ENCODE results near the gene RAPGEF4. TPM values are rescaled to one million over a fixed set of nuclear protein-coding genes. Genes with fewer than 3 reads are reported as not detected.

Gene RAPGEF4
- total and polyA plus RNA-seq, 9 of the 15 experiments (the other 6 are each of a cell fraction or from before 2014, with no cell fraction given): 0.04 to 0.33 (median 0.13) TPM; not detected in 6

GRCh38 chr2:172996387-172996961 is 260.8 kb downstream of the RAPGEF4 start:
- H3K9me3 ChIP-seq (replicated peaks; ENCODE audit: control insufficient read depth, insufficient read depth, low read depth, low read length): no peaks in the 10 kb centered on the region
- H3K4me3 ChIP-seq: no peak overlapping the region
- no peaks in the 10 kb centered on the region for H4K20me1 ChIP-seq (replicated peaks; ENCODE audit: control insufficient read depth, insufficient read depth, low read length)
- no peak for ATAC-seq
- no peaks in the 10 kb centered on the region for H3K36me3 ChIP-seq (ENCODE audit: control insufficient read depth, insufficient read depth, low read length)
- H3K4me1 ChIP-seq (replicated peaks in 1 of 2; ENCODE audit: control insufficient read depth in 2 of 2, insufficient read depth in 2 of 2, low read length in 2 of 2): no peaks in the 10 kb centered on the region
- H3K27me3 ChIP-seq (ENCODE audit: control insufficient read depth in 2 of 2, insufficient read depth in 2 of 2, low read length in 2 of 2): peaks cover 2 to 18% of the 10 kb centered on the region in 2 experiments; a peak in 3 of 5 replicates
- in situ Hi-C loops (cut with MboI) (no loop called here), intact Hi-C loops (cut with micrococcal nuclease) (no loop called here)
- ChIA-PET CTCF (ENCODE audit: low intra/inter-chr PET ratio) (no interaction called here), POLR2A (no interaction called here)
- no peak for DNase-seq (ENCODE audit: extremely low read depth in 1 of 4, low spot score in 3 of 4)
- H3K9ac ChIP-seq (ENCODE audit: insufficient read depth in 1 of 2, low read depth in 2 of 2, low read length in 2 of 2): no peak overlapping the region
- no peaks in the 10 kb centered on the region for H3K79me2 ChIP-seq (ENCODE audit: control insufficient read depth, insufficient read depth, low read length)
- no peak for FAIRE-seq
- WGBS (ENCODE audit: insufficient coverage, low coverage, missing lambda C conversion rate): 1% methylated on average over 4 of the region's 5 CpGs
- no TSS peak for BruUV-seq (replicated peaks)
- H3K9me1 ChIP-seq (ENCODE audit: control insufficient read depth, insufficient read depth, low read length): no peaks in the 10 kb centered on the region
- H2AFZ ChIP-seq (ENCODE audit: low read depth, low read length): no peak overlapping the region
- H3K27ac ChIP-seq (ENCODE audit: extremely low read depth, low read depth, low read length): no peak overlapping the region
- no peak overlapping the region for H3K4me2 ChIP-seq (ENCODE audit: insufficient read depth, low read length)
- no peak for TF ChIP-seq ZNF512 (tag; IDR thresholded peaks at IDR 0.05)
- no peak for TF ChIP-seq ZNF384 (IDR thresholded peaks at IDR 0.05; ENCODE audit: low read depth, low read length)
- TF ChIP-seq ZKSCAN1 (IDR thresholded peaks at IDR 0.05; ENCODE audit: low read depth, low read length): no peak
- TF ChIP-seq POLR2B (IDR thresholded peaks at IDR 0.05; ENCODE audit: low read depth, partially characterized antibody): no peak
- TF ChIP-seq, protein P1, sequence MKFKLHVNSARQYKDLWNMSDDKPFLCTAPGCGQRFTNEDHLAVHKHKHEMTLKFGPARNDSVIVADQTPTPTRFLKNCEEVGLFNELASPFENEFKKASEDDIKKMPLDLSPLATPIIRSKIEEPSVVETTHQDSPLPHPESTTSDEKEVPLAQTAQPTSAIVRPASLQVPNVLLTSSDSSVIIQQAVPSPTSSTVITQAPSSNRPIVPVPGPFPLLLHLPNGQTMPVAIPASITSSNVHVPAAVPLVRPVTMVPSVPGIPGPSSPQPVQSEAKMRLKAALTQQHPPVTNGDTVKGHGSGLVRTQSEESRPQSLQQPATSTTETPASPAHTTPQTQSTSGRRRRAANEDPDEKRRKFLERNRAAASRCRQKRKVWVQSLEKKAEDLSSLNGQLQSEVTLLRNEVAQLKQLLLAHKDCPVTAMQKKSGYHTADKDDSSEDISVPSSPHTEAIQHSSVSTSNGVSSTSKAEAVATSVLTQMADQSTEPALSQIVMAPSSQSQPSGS (CRISPR knock-in tag; IDR thresholded peaks at IDR 0.05): no peak
- TF ChIP-seq, protein P2, sequence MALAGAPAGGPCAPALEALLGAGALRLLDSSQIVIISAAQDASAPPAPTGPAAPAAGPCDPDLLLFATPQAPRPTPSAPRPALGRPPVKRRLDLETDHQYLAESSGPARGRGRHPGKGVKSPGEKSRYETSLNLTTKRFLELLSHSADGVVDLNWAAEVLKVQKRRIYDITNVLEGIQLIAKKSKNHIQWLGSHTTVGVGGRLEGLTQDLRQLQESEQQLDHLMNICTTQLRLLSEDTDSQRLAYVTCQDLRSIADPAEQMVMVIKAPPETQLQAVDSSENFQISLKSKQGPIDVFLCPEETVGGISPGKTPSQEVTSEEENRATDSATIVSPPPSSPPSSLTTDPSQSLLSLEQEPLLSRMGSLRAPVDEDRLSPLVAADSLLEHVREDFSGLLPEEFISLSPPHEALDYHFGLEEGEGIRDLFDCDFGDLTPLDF (CRISPR knock-in tag; IDR thresholded peaks at IDR 0.05): no peak
- no peak for TF ChIP-seq TSC22D4 (tag; IDR thresholded peaks at IDR 0.05)
- no peak for TF ChIP-seq ZNF785 (CRISPR knock-in tag; IDR thresholded peaks at IDR 0.05)
- TF ChIP-seq, protein P3, sequence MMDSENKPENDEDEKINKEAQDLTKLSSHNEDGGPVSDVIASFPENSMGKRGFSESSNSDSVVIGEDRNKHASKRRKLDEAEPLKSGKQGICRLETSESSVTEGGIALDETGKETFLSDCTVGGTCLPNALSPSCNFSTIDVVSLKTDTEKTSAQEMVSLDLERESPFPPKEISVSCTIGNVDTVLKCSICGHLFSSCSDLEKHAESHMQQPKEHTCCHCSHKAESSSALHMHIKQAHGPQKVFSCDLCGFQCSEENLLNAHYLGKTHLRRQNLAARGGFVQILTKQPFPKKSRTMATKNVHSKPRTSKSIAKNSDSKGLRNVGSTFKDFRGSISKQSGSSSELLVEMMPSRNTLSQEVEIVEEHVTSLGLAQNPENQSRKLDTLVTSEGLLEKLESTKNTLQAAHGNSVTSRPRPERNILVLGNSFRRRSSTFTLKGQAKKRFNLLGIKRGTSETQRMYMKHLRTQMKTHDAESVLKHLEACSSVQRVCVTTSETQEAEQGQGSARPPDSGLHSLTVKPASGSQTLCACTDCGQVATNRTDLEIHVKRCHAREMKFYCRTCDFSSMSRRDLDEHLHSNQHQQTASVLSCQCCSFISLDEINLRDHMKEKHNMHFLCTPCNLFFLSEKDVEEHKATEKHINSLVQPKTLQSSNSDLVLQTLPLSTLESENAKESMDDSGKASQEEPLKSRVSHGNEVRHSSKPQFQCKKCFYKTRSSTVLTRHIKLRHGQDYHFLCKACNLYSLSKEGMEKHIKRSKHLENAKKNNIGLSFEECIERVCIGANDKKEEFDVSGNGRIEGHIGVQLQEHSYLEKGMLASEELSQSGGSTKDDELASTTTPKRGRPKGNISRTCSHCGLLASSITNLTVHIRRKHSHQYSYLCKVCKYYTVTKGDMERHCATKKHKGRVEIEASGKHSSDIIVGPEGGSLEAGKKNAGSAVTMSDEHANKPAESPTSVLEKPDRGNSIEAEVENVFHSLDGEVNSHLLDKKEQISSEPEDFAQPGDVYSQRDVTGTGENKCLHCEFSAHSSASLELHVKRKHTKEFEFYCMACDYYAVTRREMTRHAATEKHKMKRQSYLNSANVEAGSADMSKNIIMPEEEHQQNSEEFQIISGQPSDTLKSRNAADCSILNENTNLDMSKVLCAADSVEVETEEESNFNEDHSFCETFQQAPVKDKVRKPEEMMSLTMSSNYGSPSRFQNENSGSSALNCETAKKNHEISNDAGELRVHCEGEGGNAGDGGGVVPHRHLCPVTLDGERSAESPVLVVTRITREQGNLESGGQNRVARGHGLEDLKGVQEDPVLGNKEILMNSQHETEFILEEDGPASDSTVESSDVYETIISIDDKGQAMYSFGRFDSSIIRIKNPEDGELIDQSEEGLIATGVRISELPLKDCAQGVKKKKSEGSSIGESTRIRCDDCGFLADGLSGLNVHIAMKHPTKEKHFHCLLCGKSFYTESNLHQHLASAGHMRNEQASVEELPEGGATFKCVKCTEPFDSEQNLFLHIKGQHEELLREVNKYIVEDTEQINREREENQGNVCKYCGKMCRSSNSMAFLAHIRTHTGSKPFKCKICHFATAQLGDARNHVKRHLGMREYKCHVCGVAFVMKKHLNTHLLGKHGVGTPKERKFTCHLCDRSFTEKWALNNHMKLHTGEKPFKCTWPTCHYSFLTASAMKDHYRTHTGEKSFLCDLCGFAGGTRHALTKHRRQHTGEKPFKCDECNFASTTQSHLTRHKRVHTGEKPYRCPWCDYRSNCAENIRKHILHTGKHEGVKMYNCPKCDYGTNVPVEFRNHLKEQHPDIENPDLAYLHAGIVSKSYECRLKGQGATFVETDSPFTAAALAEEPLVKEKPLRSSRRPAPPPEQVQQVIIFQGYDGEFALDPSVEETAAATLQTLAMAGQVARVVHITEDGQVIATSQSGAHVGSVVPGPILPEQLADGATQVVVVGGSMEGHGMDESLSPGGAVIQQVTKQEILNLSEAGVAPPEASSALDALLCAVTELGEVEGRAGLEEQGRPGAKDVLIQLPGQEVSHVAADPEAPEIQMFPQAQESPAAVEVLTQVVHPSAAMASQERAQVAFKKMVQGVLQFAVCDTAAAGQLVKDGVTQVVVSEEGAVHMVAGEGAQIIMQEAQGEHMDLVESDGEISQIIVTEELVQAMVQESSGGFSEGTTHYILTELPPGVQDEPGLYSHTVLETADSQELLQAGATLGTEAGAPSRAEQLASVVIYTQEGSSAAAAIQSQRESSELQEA (IDR thresholded peaks at IDR 0.05; ENCODE audit: low read depth): no peak
- no peak for TF ChIP-seq SMAD1 (IDR thresholded peaks at IDR 0.05; ENCODE audit: low read depth, low read length, partially characterized antibody)

Data from K562 (cell line).